ENCODE measurements around the gene SIRT3. TPM values are rescaled to one million over a fixed set of nuclear protein-coding genes. Genes with fewer than 3 reads are reported as not detected.

SIRT3 gene
- polyA plus RNA-seq, 3 donors from 2014 or later, result 6.7 to 11.1 (median 7.4) TPM

GRCh38 chr11:261624-262023, 25.5 kb upstream of the SIRT3 start:
- Mint-ChIP-seq H3K27me3 (ENCODE audit: low read depth in 3 of 3) (peaks cover 0 to 4% (median 4%) of the 10 kb centered on the region in 3 donors), H3K9me3 (no peaks in the 10 kb centered on the region), H3K4me1 (peaks cover 1 to 2% of the 10 kb centered on the region in 2 donors), H3K4me3 (no peak overlapping the region), H3K27ac (peak overlapping the region in 1 of 6 donors; percentile 26), H3K36me3 (no peaks in the 10 kb centered on the region)
- DNase-seq, result no peak

- Mint-ChIP-seq H3K27ac (no peak overlapping the region), H3K4me3 (no peak overlapping the region)
- DNase-seq, result no peak
Measured at GRCh38 chr11:259413-259812, 23.3 kb upstream of the SIRT3 start.

GRCh38 chr11:257766-258493, 21.8 kb upstream of the SIRT3 start:
- Mint-ChIP-seq H3K4me1 (no peaks in the 10 kb centered on the region), H3K36me3 (no peaks in the 10 kb centered on the region), H3K4me3 (no peak overlapping the region), H3K9me3 (no peaks in the 10 kb centered on the region), H3K27me3 (ENCODE audit: low read depth in 3 of 3) (peaks cover 0 to 6% (median 2%) of the 10 kb centered on the region in 3 donors), H3K27ac (no peak overlapping the region)
- DNase-seq, result no peak

More at GRCh38 chr11:259413-259812, 23.3 kb upstream of the SIRT3 start:
- H3K4me1 Mint-ChIP-seq, result no peaks in the 10 kb centered on the region
- H3K27me3 Mint-ChIP-seq (ENCODE audit: low read depth in 3 of 3), result peaks cover 0 to 4% (median 2%) of the 10 kb centered on the region in 3 donors
- no peaks in the 10 kb centered on the region for H3K9me3 Mint-ChIP-seq
- H3K36me3 Mint-ChIP-seq, result no peaks in the 10 kb centered on the region

GRCh38 chr11:256952-257737, 21.0 kb upstream of the SIRT3 start:
- no peak for DNase-seq
- H3K4me3 Mint-ChIP-seq, result no peak overlapping the region
- H3K4me1 Mint-ChIP-seq, result no peaks in the 10 kb centered on the region
- no peaks in the 10 kb centered on the region for H3K9me3 Mint-ChIP-seq
- H3K27me3 Mint-ChIP-seq (ENCODE audit: low read depth in 3 of 3), result peaks cover 0 to 6% (median 2%) of the 10 kb centered on the region in 3 donors
- peaks cover 1 to 5% (median 3%) of the 10 kb centered on the region in 3 donors for H3K36me3 Mint-ChIP-seq
- H3K27ac Mint-ChIP-seq, result no peak overlapping the region

GRCh38 chr11:255816-256215, 19.7 kb upstream of the SIRT3 start:
- H3K9me3 Mint-ChIP-seq, result no peaks in the 10 kb centered on the region
- H3K27me3 Mint-ChIP-seq (ENCODE audit: low read depth in 3 of 3), result peaks cover 0 to 6% (median 0%) of the 10 kb centered on the region in 3 donors
- H3K4me1 Mint-ChIP-seq, result peaks cover 5 to 6% of the 10 kb centered on the region in 2 donors
- no peak for DNase-seq
- no peak overlapping the region for H3K27ac Mint-ChIP-seq
- H3K36me3 Mint-ChIP-seq, result peaks cover 8 to 12% (median 9%) of the 10 kb centered on the region in 3 donors
- no peak overlapping the region for H3K4me3 Mint-ChIP-seq

GRCh38 chr11:255176-255575, 19.0 kb upstream of the SIRT3 start:
- Mint-ChIP-seq H3K27me3 (ENCODE audit: low read depth in 3 of 3) (peaks cover 0 to 6% (median 0%) of the 10 kb centered on the region in 3 donors), H3K4me1 (peaks cover 8 to 9% of the 10 kb centered on the region in 2 donors), H3K4me3 (no peak overlapping the region), H3K36me3 (peaks cover 8 to 17% (median 9%) of the 10 kb centered on the region in 3 donors), H3K9me3 (no peaks in the 10 kb centered on the region), H3K27ac (no peak overlapping the region)
- no peak for DNase-seq

- Mint-ChIP-seq H3K4me1 (peaks cover 8 to 9% of the 10 kb centered on the region in 2 donors), H3K27ac (peak overlapping the region in 2 of 6 donors; percentile 45 to 62), H3K4me3 (no peak overlapping the region), H3K27me3 (ENCODE audit: low read depth in 3 of 3) (peaks cover 0 to 2% (median 2%) of the 10 kb centered on the region in 3 donors), H3K9me3 (no peaks in the 10 kb centered on the region), H3K36me3 (peaks cover 13 to 17% (median 14%) of the 10 kb centered on the region in 3 donors)
- no peak for DNase-seq
Measured at GRCh38 chr11:253886-254270, 17.7 kb upstream of the SIRT3 start.

GRCh38 chr11:253160-253885, 17.2 kb upstream of the SIRT3 start:
- no peak for DNase-seq
- Mint-ChIP-seq H3K27me3 (ENCODE audit: low read depth in 3 of 3) (peaks cover 0 to 2% (median 2%) of the 10 kb centered on the region in 3 donors), H3K4me3 (no peak overlapping the region), H3K4me1 (peaks cover 8 to 9% of the 10 kb centered on the region in 2 donors), H3K9me3 (no peaks in the 10 kb centered on the region), H3K36me3 (peaks cover 14 to 22% (median 18%) of the 10 kb centered on the region in 3 donors), H3K27ac (no peak overlapping the region)

GRCh38 chr11:252666-253065, 16.5 kb upstream of the SIRT3 start:
- Mint-ChIP-seq H3K9me3 (no peaks in the 10 kb centered on the region), H3K4me1 (peaks cover 8 to 9% of the 10 kb centered on the region in 2 donors), H3K27ac (no peak overlapping the region), H3K27me3 (ENCODE audit: low read depth in 3 of 3) (peaks cover 0 to 2% (median 2%) of the 10 kb centered on the region in 3 donors), H3K36me3 (peaks cover 17 to 28% (median 22%) of the 10 kb centered on the region in 3 donors), H3K4me3 (no peak overlapping the region)
- no peak for DNase-seq

- DNase-seq, result no peak
- Mint-ChIP-seq H3K4me3 (no peak overlapping the region), H3K27ac (peak overlapping the region in 1 of 6 donors; percentile 32), H3K4me1 (peaks cover 9 to 10% of the 10 kb centered on the region in 2 donors), H3K9me3 (no peaks in the 10 kb centered on the region), H3K36me3 (peaks cover 25 to 39% (median 26%) of the 10 kb centered on the region in 3 donors), H3K27me3 (ENCODE audit: low read depth in 3 of 3) (peaks cover 0 to 2% (median 2%) of the 10 kb centered on the region in 3 donors)
Measured at GRCh38 chr11:251550-251949, 15.4 kb upstream of the SIRT3 start.

GRCh38 chr11:250740-251299, 14.7 kb upstream of the SIRT3 start:
- Mint-ChIP-seq H3K4me1 (peaks cover 9 to 10% of the 10 kb centered on the region in 2 donors), H3K36me3 (peaks cover 27 to 45% (median 27%) of the 10 kb centered on the region in 3 donors), H3K4me3 (peak overlapping the region in 1 of 5 donors; percentile 36), H3K9me3 (no peaks in the 10 kb centered on the region), H3K27me3 (ENCODE audit: low read depth in 3 of 3) (peaks cover 0 to 2% (median 2%) of the 10 kb centered on the region in 3 donors), H3K27ac (peak overlapping the region; percentile 28 to 89 (median 82))
- DNase-seq, result peak; percentile 70 to 77 (median 73)

GRCh38 chr11:250274-250673, 14.1 kb upstream of the SIRT3 start:
- no peaks in the 10 kb centered on the region for H3K9me3 Mint-ChIP-seq
- H3K27me3 Mint-ChIP-seq (ENCODE audit: low read depth in 3 of 3), result peaks cover 0 to 2% (median 2%) of the 10 kb centered on the region in 3 donors
- H3K4me3 Mint-ChIP-seq, result no peak overlapping the region
- peaks cover 29 to 51% (median 33%) of the 10 kb centered on the region in 3 donors for H3K36me3 Mint-ChIP-seq
- peaks cover 10 to 12% of the 10 kb centered on the region in 2 donors for H3K4me1 Mint-ChIP-seq
- H3K27ac Mint-ChIP-seq, result peak overlapping the region in 4 of 6 donors; percentile 50 to 89 (median 85)
- DNase-seq, result no peak

- Mint-ChIP-seq H3K27me3 (ENCODE audit: low read depth in 3 of 3) (peaks cover 0 to 2% (median 2%) of the 10 kb centered on the region in 3 donors), H3K4me3 (no peak overlapping the region), H3K27ac (peak overlapping the region in 3 of 6 donors; percentile 59 to 83 (median 80)), H3K4me1 (peaks cover 10 to 14% of the 10 kb centered on the region in 2 donors), H3K9me3 (no peaks in the 10 kb centered on the region), H3K36me3 (peaks cover 35 to 56% (median 36%) of the 10 kb centered on the region in 3 donors)
- no peak for DNase-seq
Measured at GRCh38 chr11:249062-249461, 12.9 kb upstream of the SIRT3 start.
